Measurements from ENCODE around the gene SLC29A1. TPM values are rescaled to one million over a fixed set of nuclear protein-coding genes. Genes with fewer than 3 reads are reported as not detected.

The SLC29A1 gene
- total and polyA plus RNA-seq, 2 of the 8 experiments (the other 6 are each of a cell fraction or from before 2014, with no cell fraction given) = 187 to 558 TPM

DNA sequence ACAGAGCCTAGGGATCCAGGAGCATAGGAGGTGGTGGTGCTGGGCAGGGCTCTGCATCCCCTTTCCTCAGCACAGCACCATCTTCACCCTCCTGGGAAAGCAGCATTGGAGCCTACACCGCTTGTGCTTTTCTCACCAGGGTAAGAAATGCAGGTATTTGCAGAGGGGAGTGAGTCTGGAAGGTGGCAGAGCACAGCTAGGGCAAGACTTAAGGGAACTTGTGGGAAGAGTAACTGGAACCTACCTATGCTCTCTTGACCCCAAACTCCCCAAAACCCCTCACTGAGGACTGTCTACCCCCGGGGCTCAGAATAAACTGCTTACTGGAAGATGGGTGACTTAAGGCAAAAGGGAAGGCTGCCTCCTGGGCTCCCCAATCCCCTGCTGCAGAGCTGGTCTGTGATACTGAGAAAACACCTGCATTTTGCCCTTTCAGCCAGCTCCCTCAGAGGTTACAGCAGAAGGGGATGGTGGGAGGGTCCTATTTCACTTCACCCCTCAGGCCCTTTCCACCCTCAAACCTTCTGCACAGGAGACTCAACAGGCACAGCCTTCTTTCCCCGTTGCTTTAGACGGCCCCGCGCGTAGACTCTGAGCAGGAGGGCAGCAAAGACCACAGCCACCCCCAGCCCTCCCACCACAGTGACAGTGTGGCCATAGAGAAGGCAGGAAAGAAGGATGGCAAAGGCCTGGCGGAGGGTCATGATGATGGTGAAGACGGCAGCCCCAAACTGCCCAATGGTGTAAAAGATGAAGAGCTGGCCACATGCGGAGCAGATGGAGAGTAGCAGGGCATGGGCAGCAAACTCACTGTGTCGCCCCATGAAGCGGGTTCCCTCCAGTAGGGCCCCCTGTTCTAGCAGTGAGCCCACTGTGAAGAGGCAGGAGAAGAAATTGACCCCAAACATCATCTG lies 31.1 kb downstream of the SLC29A1 start (continued):
- no peak for TF ChIP-seq FOSL1 (IDR thresholded peaks at IDR 0.05; ENCODE audit: insufficient read depth, low read depth, low read length)
- no peak for TF ChIP-seq JUND (IDR thresholded peaks at IDR 0.05; ENCODE audit: low read length)
- TF ChIP-seq MAFK (IDR thresholded peaks at IDR 0.05; ENCODE audit: low read depth, low read length) = no peak
- TF ChIP-seq, protein P1, sequence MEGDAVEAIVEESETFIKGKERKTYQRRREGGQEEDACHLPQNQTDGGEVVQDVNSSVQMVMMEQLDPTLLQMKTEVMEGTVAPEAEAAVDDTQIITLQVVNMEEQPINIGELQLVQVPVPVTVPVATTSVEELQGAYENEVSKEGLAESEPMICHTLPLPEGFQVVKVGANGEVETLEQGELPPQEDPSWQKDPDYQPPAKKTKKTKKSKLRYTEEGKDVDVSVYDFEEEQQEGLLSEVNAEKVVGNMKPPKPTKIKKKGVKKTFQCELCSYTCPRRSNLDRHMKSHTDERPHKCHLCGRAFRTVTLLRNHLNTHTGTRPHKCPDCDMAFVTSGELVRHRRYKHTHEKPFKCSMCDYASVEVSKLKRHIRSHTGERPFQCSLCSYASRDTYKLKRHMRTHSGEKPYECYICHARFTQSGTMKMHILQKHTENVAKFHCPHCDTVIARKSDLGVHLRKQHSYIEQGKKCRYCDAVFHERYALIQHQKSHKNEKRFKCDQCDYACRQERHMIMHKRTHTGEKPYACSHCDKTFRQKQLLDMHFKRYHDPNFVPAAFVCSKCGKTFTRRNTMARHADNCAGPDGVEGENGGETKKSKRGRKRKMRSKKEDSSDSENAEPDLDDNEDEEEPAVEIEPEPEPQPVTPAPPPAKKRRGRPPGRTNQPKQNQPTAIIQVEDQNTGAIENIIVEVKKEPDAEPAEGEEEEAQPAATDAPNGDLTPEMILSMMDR (IDR thresholded peaks at IDR 0.05; ENCODE audit: control extremely low read depth in 1 of 3, insufficient read depth in 1 of 3, low read depth in 1 of 3, low read length in 3 of 3) = no peak
- no peak for TF ChIP-seq EP300 (IDR thresholded peaks at IDR 0.05; ENCODE audit: borderline replicate concordance in 1 of 2, low read depth in 2 of 2, low read length in 2 of 2)
- TF ChIP-seq CTBP2 (IDR thresholded peaks at IDR 0.05; ENCODE audit: borderline replicate concordance, insufficient read depth, insufficient read length, low read length) = no peak
